Measurements from ENCODE around the gene COA7. TPM values are rescaled to one million over a fixed set of nuclear protein-coding genes. Genes with fewer than 3 reads are reported as not detected.

The COA7 gene
- total and polyA plus RNA-seq, 3 donors from 2014 or later, result 8.7 to 11.5 (median 10.0) TPM

DNA sequence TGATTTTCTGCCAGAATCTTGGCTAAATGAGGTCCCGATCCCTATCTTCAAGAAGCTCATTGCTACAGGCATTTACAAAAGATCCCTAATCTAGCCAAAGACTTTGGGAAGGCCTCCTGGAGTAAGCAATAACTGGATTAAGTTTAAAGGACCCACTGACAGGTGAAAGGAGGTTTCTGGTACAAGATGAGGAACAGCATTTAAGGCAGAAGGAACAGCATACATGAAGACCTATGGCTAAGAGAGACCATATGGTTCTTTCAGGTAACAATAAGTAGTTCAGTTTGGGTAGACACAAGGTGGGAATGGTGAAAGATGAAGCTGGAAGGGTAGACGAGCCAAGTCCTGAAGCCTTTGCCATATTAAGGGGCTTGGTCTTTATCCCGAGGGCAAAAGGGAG is 37.3 kb downstream of the COA7 start:
- H3K9me3 ChIP-seq, result no peaks in the 10 kb centered on the region
- no peak overlapping the region for H3K4me3 ChIP-seq
- no peaks in the 10 kb centered on the region for H3K36me3 ChIP-seq (ENCODE audit: low read depth, missing control alignments)
- TF ChIP-seq CTCF (IDR thresholded peaks at IDR 0.05), result no peak
- no peak for DNase-seq
- 64 to 92% methylated on average over 3 of the region's 3 CpGs for WGBS, 2 donors
- intact Hi-C loops (cut with DNase I; ENCODE audit: low total_unique reads), result no loop called here
- no peaks in the 10 kb centered on the region for H3K27me3 ChIP-seq
- peaks cover 13% of the 10 kb centered on the region for H3K4me1 ChIP-seq
- H3K27ac ChIP-seq, result no peak overlapping the region

DNA sequence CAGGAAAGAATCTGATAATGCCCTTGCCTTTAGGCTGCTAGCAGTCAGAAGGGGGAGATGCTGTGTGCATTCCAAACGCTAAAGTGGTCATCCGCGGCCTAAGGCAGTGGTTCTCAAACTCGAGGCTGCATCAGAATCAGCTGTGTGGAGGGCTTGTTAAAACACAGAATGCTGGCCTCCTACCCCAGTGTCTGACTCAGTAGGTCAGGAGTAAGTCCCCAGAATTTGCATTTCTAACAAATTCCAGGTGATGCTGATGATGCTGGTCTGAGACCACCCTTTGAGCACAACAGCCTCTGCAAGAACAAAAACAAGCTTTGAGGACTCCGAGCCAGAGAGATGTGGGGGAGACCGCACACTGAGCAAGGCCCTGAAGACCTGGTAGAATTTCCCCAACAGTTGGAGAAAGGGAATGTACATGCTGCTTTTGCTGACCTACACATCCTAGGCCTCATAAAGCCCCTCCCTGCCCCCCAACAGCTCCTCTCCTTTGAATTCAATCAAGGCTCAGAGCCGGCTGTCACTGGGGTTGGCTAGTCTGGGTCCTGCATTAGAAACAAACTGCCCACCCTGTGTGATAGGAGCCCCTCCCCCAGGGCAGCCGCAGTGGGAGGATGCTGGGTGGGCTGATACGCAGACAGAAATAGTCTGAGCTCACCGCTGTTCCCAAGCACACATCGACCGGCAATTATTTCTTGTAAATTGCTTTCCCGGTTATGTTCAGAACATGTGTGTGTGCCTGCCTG is 38.1 kb downstream of the COA7 start:
- DNase-seq, result peak; percentile 22
- intact Hi-C loops (cut with DNase I; ENCODE audit: low total_unique reads), result no loop called here
- no peak overlapping the region for H3K27ac ChIP-seq

DNA sequence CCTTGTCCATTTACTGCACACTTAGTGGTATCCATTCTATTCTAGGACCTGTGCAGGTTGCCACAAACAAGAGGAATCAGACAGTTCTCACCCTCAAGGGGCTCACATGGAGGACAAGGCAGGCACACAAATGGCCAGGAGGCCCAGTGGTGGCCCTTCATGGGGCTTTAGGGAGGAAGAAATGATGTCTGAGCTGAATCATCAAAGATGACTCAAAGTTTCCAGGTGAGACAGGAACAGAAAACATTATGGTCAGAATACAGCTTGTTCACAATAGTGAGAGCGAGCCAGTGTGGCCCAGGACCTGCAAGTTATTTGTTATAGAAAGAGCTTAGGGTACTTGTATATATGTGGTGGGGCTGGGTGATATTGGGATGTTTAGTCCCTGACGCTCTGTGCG is 38.8 kb downstream of the COA7 start:
- WGBS, 2 donors, result 92 to 98% methylated on average over 3 of the region's 3 CpGs
- no peaks in the 10 kb centered on the region for H3K27me3 ChIP-seq
- no peak overlapping the region for H3K27ac ChIP-seq
- H3K4me3 ChIP-seq, result no peak overlapping the region
- DNase-seq, result no peak
- H3K36me3 ChIP-seq (ENCODE audit: low read depth, missing control alignments), result no peaks in the 10 kb centered on the region
- peaks cover 7% of the 10 kb centered on the region for H3K4me1 ChIP-seq
- TF ChIP-seq CTCF (IDR thresholded peaks at IDR 0.05) (no peak), POLR2A (IDR thresholded peaks at IDR 0.05) (no peak)
- H3K9me3 ChIP-seq, result no peaks in the 10 kb centered on the region
- intact Hi-C loops (cut with DNase I; ENCODE audit: low total_unique reads), result no loop called here

More for the DNA sequence above, 38.1 kb downstream of the COA7 start:
- H3K9me3 ChIP-seq, result no peaks in the 10 kb centered on the region
- TF ChIP-seq CTCF (IDR thresholded peaks at IDR 0.05) (no peak), POLR2A (IDR thresholded peaks at IDR 0.05) (no peak)
- H3K4me1 ChIP-seq, result peaks cover 7% of the 10 kb centered on the region
- H3K36me3 ChIP-seq (ENCODE audit: low read depth, missing control alignments), result no peaks in the 10 kb centered on the region
- no peak overlapping the region for H3K4me3 ChIP-seq
- H3K27me3 ChIP-seq, result no peaks in the 10 kb centered on the region
- WGBS, 2 donors, result 45 to 54% methylated on average over 10 to 13 of the region's 13 CpGs

DNA sequence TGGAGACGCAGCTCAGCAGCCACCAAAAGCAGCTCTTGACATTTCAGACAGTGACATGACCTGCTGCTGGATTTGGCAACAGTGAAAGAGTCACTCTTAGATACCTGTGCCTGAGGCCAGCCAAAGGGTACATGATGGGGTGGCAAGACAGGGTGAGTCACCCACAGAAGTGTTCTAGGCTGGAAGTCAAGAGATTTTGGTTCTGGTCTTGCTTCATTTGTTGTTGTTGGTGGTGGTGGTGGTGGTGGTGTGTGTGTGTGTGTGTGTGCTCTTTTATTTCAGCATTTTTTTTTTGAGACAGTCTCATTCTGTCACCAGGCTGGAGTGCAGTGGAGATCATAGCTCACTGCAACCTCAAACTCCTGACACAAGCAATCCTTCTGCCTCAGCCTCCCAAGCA is 39.4 kb downstream of the COA7 start:
- Histone ChIP-seq H3K36me3 (ENCODE audit: low read depth, missing control alignments) (no peaks in the 10 kb centered on the region), H3K27me3 (no peaks in the 10 kb centered on the region), H3K4me1 (peaks cover 7% of the 10 kb centered on the region), H3K4me3 (no peak overlapping the region), H3K9me3 (no peaks in the 10 kb centered on the region), H3K27ac (no peak overlapping the region)
- intact Hi-C loops (cut with DNase I; ENCODE audit: low total_unique reads), result no loop called here
- TF ChIP-seq POLR2A (IDR thresholded peaks at IDR 0.05) (no peak), CTCF (IDR thresholded peaks at IDR 0.05) (no peak)
- DNase-seq, result no peak
- 100% methylated on average over 1 of the region's 1 CpG for WGBS, 2 donors

GRCh38 chr1:52657702-52658101 is 40.4 kb downstream of the COA7 start:
- 98% methylated on average over 3 of the region's 3 CpGs for WGBS, 2 donors
- H3K4me3 ChIP-seq, result no peak overlapping the region

More at GRCh38 chr1:52657702-52658101, 40.4 kb downstream of the COA7 start:
- H3K9me3 ChIP-seq, result no peaks in the 10 kb centered on the region
- no peaks in the 10 kb centered on the region for H3K27me3 ChIP-seq
- H3K27ac ChIP-seq, result no peak overlapping the region
- H3K4me1 ChIP-seq, result peaks cover 2% of the 10 kb centered on the region
- no peak for DNase-seq
- intact Hi-C loops (cut with DNase I; ENCODE audit: low total_unique reads), result no loop called here
- TF ChIP-seq POLR2A (IDR thresholded peaks at IDR 0.05) (no peak), CTCF (IDR thresholded peaks at IDR 0.05) (no peak)
- no peaks in the 10 kb centered on the region for H3K36me3 ChIP-seq (ENCODE audit: low read depth, missing control alignments)

Data from testis (tissue), 3 donors.